NCI-H2029 treated with DMSO at 0.1 percent for 48 hours (cell line): ENCODE data around the gene ACTR3.

Experiments
- DNase-seq: peaks from one replicate; lab custom pipeline; 2025; lab: John Stamatoyannopoulos, UW

The ACTR3 gene

DNA sequence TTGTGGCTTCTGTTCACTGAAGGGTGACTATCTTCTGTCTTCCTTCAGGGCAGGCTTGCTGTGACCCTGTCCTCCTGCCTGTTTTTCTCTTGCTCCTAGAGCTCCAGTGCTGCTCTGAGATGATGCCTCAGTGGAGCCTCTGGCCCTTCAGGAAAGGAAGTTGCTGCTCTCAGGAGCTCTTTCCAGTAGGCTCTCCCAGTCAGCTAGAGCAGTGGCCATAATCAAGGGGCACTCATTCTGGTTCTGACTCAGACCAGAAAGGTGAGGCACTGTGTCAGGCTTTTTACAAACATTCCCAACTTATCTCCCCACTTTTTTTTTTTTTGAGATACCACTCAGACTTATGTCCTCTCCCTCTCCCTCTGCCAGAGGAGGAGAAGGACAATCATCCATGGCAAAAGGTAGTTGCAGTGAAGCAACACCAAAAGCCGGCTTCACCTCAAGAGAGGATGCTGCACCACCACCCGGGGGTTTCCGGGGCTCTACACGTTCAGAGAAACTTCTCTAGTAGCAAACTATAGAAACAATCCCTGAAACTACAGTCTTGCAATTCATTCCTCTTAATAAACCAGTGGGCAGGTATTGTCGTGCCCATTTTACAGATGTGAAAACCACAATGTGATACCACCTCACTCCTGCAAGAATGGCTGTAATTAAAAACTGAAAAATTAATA, 115.4 kb downstream of the ACTR3 start:
- DNase-seq: no peak

DNA sequence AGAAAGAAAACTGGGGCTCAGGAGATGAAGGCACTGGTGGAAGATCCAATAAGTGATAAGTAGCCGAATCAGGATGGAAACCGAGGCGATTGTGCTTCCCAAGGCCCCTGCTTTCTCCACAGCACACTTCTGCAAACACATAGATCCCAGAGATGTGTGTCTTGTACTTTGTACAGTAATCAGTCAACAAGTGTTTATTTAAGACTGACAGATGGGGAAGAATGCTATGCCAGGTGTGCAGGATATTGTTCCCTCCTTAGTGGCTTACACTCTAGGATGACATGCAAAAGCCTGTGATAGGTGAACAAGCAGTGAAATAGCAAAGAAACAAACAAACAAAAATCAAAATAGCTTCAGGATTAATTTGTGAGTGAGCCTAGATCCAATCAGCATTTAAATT, 116.6 kb downstream of the ACTR3 start:
- DNase-seq: no peak

DNA sequence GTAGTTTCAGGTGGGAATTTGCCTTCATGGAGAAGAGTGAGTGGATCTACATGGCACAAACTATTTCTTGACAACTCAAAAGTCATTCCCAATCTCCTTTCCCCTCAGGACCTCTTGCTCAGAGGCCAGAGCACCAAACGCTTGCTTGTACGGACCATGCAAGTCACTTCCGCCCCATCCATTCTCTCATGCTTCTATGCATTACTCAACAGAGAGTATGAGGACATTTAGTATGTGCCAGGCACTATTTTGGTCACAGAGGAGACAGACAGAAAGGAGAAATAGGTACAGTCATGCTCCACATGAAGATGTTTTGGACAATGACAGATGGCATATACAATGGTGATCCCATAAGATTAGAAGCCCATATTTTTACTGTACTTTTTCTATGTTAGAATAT, 117.5 kb downstream of the ACTR3 start:
- DNase-seq: no peak

DNA sequence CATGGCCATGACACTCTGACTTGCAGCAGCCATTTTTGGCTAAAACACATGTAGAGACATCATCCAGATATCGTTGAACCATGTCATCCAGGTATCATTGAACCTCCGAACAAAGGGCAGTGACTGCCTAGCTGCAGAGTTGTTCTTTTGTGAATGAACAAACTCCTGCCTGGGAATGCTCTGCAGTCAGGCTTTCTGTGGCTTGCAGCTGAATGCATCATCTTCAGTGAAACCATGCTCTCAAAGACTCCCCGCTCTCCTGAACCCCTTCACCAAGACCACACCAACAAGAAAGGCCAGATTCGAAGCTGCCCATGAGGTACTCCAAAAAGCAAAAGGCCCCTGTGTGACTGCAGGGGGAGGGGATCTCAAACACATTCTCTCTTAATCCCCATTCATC, 118.8 kb downstream of the ACTR3 start:
- DNase-seq: no peak

DNA sequence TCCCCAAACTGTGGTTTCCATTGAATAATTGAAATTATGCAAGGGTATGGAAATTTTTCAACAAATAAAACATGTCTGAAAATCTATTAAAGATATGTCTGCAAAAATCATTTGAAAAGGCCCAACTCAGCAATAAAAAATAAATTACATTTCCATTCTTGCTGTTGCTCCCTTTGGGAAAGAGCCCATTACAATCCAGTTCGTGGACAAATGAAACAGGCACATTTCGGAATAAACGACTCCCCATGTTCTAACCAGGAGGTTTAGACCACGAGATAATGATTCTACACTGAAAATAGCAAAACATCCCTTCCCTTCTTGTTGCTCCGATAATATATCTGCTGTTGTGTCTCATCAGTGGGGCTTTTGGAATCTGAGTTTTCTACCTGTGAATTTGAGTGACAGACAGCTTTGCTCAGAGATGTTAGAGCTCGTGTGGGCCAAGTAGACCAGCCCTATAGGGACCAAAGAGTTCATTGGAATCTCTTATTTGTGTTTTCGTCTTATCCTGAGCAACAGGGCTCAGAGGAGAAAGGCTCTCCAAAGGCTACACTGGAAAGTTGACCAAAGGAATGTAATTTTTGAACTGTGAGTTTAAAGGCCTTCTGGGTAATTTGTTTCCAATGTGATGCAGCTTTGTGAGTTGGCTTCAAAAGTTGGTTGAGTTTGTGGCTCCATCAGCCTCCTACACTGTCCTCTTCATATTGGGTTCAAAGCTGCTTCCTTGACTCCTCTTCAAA, 119.5 kb downstream of the ACTR3 start:
- DNase-seq: no peak

DNA sequence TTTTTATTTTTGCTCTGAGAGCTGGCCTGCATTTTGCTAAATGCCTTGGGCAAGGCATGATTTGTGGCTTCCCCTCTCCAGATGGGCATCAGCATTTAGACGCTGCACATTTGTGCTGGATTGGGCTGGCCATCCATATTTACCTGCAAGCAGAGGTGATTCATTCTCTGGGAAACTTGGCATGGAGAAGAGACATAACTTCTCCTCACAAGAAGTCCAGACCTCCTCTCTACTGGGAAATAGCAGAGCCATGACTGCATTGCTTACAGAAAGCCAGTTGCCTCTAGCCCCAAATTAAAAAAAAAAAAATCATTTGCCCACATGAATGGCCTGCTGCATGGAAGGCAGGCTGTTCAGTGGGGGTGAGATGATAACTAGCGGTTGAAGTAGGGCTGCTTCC, 120.1 kb downstream of the ACTR3 start:
- no peak for DNase-seq

DNA sequence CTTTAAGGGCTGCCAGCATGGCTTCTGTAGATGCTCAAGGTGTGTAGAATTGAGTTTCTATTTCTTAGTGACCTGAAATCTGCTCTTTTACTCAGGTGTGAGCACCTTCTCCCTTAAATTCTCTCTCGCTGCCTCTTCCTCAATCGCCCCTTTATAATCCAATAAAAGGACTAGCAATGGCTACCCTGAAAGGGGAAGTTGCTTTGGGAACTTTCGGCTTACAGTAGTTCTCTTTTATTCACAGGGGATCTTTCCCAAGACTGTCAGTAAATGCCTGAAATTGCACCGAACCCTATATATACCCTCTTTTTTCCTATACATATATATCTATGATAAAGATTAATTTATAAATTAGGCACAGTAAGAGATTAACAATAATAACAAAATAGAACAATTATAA, 121.8 kb downstream of the ACTR3 start:
- no peak for DNase-seq
